ENCODE measurements around the gene ELP2.
A peak's percentile ranks its signal among the peaks of the same experiment; 100 is the strongest.
"Not testable (repeated sequence)": the region's sequence is repeated elsewhere in the genome, so short reads cannot be mapped to it uniquely, and the experiment has no call there.

ELP2 gene

DNA sequence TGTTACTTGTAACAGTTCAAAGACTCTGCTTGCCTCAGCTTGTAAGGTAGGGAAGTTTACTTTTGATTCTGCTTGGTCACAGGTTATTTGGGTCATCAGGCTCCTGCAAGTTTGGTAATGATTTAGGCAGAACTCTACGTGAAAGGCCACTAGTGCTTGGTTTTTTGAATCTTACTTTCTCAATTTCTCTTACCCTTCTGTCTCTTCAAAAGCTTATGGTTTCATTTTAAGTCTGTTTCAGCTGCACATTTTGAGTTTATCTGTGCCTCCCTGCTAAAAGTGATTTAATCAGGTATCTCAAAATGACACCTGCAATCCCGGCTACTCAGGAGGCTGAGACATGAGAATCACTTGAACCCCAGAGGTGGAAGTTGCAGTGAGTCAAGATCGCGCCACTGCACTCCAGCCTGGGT is 31.3 kb downstream of the ELP2 start:
- DNase-seq (ENCODE audit: low spot score) = no peak

DNA sequence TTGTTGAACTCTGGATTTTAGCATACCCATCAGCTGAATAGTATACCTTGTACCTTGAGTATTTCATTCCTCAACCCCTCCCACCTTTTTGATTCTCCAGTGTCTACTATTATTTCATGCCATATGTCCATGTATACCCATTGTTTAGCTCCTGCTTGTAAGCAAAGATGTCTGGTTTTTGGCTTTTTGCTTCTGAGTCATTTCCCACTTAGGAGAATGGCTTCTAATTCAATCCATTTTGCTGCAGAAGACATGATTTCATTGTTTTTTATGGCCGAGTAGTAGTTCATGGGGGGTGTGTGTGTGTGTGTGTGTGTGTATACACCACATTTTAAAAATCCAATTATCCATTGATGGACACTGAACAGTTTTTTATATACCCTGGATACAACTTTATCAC is 33.3 kb downstream of the ELP2 start:
- no peak for DNase-seq (ENCODE audit: low spot score)

DNA sequence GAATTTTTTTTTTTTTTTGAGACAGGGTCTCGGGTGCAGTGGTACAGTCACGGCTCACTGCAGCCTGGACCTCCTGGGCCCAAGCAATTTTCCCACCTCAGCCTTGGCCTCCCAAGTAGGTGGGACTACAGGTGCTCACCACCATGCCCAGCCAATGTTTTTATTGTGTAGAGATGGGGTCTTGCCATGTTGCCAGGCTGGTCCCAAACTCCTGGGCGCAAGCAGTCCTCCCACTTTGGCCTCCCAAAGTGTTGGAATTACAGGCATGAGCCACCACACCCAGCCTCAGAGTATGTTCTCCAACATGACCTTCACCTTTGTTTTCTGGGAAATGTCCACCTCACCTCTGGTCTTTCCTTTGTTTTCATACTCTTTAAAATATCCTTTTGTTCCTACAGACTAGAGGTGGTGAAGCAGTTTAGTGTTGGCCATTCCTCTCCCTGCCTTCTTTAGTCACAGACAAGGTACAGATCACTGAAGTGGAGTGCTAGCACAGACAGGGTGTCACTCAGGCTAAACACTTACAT is 38.1 kb downstream of the ELP2 start:
- no peak for DNase-seq (ENCODE audit: low spot score)

DNA sequence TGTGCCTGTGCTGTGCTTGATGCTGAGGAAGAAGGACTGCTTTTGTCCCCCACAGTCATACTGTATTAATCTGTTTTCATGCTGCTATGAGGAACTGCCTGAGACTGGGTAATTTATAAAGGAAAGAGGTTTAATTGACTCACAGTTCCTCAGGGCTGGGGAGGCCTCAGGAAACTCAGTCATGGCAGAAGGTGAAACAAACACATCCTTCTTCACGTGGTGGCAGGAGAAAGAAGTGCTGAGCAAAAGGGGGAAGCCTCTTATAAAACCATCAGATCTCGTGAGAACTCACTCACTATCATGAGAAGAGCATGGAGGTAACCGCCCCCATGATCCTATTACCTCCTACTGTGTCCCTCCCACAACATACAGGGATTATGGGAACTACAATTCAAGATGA is 38.6 kb downstream of the ELP2 start:
- DNase-seq (ENCODE audit: low spot score) = not testable (repeated sequence)

DNA sequence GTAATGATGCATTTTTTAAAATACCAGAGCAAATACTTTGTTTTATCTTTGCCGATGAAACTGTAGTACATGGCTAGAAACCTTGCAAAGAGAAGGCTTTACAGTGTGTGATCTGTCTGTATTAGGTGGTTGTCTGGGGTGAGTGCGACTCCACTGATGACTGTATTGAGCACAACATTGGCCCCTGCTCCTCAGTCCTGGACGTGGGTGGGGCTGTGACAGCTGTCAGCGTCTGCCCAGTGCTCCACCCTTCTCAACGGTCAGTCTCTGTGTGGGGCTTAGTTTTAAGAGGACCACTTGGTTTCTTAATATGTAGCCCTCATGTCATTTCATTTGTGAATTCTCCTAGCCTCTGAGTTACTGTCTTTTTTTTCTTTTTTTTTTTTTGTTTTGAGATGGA is 40.2 kb downstream of the ELP2 start:
- no peak for DNase-seq (ENCODE audit: low spot score)

DNA sequence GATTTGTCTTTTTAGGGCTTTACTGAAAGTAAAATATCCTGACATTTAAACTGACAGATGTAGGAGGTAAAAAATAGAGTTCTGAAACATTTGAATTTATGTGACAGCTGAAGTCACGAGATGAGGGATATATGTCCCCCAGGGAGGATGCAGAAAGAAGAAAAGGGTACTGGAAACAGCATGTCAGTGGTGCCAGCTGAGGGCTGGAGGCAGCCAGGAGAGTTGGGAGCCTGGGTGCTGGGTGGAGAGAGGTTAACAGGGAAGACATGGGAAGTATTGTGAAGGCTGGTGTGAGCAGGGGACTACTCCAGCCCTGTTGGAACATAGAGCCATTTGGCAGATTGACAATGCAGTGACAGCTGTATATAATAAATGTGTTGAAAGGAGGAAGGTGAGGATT is 45.8 kb downstream of the ELP2 start:
- DNase-seq (ENCODE audit: low spot score) = no peak

DNA sequence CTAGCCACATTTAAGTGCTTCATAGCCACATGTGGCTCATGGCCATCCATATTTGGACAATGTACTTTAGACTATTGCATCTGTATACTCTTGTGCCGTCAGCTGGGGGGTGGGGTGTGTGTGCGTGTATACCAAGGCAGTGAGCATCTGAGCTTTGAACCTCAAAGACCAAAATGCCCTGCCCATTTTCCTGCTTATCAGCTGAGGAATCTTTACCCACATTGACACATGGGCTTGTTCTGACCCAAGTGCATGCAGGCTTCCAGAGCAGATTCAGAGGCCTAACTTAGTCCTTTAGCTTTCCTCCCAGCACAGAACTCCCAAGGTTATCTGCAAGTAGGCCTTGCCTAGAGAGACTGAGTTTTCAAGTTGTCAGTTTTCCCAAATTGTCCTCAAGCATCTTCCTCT is 46.5 kb downstream of the ELP2 start:
- DNase-seq (ENCODE audit: low spot score) = no peak

DNA sequence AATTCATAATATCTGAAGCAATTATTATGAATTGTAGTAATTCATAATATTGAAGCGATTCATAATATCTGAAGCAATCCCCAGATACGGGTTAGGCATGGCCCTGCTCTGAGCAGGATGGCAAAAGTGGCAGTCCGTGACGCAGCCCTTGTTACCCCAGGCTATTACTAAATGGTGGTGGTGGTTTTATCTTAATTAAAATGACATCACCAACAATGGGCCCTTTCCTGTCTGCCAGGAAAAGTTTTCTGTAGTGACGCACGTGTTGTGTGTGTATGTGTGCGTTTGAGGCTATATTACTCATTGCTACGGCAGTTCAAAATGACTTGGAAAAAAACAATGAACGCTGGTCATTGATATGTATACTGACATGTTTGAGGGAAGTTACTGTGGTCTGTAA is 47.0 kb downstream of the ELP2 start:
- no peak for DNase-seq (ENCODE audit: low spot score)

DNA sequence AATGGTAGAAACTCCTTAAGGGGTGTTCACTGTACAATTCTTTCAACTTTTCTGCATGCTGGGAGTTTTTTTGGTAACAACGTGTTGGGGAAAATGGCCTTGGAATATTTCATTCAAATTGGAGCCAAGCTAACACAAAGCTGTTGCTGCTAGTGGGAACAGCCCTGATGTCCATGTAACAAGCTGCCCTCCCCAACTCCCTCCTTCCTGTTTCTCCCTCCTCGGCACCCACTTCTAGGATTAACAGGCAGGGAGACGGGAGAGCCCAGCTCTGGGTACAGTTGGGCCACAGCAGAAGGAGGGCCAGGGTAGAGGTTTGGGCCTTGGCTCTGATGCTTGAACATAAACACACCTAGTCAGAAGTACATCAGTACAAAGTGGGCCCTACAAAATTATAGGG is 48.2 kb downstream of the ELP2 start:
- no peak for DNase-seq (ENCODE audit: low spot score)

DNA sequence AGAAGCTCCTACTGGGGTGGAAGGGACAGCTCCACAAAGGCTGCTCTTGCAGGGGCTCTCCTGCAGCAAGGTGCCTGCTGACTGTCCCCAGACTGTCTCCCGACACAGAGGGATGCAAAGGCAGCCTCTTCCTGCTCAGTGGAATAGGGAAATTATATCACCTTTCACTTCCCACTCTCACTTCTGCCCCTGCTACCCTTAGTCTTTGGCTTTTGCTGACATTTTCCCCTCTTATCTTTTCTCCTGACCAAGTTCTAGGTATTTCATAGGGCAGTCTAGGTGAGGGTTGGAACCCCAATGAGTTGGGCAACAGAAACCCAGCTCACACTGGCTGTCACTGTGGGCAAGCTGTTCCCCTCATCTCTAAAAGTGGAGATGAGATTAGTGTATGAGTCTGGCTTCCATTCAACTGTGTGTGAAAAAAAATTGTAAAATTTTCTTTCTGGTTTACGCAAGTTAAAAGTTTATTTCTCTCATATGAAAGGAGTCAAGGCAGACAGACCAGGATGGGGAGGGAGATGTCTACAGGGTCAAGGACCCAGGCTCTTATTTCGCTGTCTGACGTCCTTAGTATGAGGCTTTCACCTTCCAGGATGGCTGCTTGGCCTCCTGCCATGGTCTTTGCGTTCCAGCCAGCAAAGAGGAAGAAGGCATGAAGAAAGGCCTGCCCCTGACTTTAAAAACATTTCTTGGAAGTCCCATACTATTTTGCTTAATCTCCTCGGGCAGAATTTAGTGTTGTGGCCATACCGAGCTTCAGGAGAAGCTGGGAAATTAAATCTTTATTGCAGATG is 50.1 kb downstream of the ELP2 start:
- no peak for DNase-seq (ENCODE audit: low spot score)

DNA sequence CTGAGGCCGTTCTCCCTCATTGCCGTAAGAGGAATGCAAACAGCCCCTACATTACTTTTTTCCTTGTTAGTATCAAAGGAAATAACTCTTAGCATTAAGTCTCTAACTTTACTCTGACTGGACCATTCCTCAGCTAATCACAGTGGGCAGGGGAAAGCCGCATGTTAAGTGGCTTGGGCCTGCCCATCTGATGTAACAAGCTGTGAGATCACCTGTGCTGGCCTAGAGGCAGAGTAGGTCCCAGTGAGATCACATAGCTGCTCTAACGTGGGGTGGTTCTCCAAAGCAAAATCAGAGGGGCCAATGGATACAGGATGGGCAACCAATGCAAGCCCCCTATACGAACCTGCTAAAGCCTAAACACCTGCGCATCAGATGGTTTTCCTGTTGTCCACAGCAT is 51.7 kb downstream of the ELP2 start:
- DNase-seq (ENCODE audit: low spot score) = no peak

DNA sequence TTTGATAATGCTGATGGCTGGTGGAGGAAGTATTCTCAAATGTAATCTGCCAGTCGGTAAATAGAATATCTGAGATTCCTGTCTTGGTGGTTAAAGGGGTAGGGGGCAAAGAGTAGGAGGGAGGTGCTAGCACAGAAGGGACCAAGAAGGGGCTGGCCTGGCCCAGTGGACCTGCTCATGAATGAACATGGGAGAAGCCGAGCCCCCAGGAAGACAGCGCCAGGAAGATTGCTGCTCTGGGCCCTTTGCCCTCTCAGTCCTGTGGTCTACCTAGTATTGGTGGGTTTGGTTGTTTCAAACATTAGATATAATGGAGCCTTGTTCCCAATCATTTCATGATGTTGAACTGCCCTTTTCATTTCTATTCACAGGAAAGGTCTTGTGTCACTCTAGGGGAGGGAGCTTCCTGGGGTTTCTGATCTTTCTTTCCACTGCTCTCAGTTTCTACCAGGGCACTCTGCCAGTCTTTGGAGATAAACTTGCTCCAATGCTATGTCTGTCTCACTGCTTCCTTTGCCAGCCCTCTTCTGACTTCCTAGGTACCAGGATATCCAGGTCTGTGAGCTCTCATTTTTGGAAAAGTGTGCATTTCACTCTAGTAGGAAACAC is 52.3 kb downstream of the ELP2 start:
- DNase-seq (ENCODE audit: low spot score) = no peak

DNA sequence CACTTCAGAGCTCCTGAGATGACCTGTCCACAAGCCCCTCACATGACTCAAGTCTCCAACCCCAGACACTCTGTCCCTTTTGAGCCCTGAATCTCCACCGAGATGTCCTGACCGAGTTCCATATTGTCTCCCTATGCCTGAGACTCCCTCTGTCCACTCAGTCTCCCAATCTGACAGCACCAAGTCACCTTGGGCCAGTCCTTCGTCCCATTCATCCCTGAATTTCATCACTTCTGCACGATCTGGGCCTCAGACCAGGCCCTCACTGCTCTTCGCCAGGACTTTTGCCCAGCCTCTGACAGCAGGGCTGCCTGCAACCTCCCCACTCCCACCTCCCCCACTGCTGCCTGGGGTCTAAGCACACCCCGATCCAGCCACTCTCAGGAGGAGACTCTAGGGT is 53.3 kb downstream of the ELP2 start:
- DNase-seq (ENCODE audit: low spot score) = no peak

DNA sequence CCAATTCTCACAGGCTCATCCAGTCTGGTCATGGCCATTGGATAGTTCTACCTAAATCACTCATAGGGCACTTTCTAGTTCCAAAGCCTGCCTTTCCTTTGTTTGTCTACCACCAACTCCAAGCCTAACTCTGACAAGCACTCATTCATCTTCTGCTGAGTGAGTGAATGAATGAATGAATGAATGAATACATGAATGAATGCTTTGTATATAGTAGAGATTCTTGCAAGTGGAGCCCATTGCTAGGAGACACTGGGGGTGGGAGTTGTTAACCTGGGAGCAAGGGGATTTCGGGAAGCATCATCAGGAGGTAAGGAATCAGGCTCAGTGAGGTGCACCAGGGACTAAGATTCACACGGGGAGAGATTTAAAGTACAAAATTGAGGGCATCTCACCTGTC is 54.3 kb downstream of the ELP2 start:
- no peak for DNase-seq (ENCODE audit: low spot score)

DNA sequence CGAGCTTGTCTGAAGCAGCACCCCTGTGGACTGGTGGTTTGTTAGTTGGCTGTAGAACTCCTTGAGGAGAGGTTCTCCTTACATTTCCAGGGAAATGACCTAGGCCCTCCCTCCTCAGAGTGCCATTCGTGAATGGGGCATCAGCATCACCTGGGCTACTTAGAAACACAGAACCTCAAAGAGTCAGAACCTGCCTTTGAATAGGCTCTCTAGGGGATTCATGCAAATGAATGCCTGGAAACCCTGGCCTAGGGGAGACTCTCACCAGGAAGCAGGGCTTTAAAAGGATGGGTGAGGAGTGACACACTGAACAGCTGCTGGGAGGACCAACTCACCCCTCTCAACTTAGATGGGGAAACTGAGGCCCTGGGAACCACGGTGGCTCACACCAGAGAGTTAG is 55.5 kb downstream of the ELP2 start:
- DNase-seq (ENCODE audit: low spot score) = no peak

DNA sequence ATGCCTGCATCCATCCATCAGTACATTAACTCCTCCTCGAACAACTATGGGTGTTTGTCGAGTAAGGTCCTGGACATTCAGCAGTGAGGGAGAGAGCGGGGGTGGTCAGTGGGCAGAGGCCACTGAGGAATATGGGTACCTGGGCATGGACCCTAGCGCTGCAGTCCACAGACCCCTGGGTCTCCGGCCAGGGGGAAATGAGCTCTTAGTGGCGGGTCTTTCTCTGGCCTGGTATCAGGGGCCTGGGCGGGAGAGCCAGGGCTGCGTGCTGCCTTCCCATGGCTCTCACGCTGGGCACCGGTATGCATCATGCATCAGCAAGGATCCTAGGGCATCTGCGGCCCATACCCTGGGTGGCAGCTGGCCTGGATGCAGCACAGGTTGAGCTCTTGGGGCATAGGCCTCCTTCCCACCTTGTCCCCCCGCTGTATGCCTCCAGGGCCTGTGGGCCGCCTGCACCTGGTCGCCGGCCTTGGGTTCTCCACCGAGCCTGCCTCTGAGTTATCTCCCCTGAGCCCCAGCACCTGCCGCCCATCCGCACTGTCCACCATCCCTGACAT is 56.3 kb downstream of the ELP2 start:
- DNase-seq (ENCODE audit: low spot score) = no peak

DNA sequence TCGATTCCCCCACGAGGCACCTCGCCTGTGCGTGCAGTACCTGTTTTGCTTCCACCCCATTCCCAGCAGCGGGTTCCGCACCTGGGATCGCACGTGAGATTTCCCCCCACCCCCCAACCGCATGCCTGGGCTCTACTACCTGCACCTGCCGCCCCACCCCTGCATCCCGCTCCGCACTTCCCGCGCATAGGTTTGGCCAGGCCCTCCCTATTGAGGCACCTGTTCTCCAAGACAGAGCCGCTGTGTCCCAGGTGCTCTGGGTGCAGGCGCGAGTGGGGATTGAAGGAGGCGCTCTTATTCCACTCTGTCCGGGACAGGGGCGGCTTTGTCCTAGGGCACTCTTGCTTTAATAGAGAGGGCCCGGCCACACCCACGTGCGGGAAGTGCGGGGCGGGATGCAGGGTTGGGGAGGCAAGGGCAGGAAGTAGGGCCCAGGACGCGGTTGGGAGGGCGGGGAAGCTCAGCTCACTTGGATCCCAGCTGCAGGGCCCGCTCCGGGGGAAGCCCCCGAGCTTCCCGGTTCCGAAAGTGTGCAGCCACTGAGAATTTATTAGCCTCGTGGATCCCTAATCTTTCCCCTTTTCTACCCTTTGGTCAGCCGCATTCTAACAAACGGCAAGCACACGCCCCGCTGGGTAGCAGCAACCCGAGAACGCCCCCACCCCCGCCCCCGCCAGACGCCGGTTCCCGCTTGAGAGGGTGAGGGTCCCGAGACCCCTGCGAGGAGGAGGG is 56.9 kb downstream of the ELP2 start:
- DNase-seq (ENCODE audit: low spot score) = no peak

DNA sequence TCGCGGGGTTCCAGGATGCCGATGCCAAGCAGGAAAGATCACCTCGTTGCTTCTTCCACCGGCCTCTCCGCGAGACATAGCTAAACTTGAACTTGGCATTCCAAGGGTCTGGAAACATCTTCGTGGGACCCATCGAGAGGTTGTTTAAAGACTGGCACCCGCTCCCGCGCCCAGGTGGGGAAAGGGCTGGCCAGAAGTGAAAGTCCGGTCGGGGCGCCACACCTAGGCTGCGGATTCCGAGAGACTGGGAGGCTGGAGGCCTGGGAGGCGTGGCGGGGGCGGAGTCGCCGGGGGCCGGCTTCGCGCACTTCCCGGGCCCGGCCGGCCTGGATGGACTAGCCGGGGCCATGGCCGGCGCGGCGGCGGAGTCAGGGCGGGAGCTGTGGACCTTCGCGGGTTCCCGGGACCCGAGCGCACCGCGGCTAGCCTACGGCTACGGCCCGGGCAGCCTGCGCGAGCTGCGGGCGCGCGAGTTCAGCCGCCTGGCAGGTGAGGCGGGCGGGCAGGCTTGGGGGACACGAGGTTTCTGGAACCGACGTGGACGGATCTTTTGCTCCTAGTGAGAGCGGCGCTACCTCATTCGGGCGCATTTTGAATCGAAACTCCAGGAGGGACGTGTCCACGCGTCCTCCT is 57.6 kb downstream of the ELP2 start, which contains the start of gene MOCOS:
MOCOS (plus strand) TSS at position 305 of the 633 bp plus-strand sequence; CDS start at position 348, 43 bp downstream.
- DNase-seq (ENCODE audit: low spot score) = peak; percentile 83

DNA sequence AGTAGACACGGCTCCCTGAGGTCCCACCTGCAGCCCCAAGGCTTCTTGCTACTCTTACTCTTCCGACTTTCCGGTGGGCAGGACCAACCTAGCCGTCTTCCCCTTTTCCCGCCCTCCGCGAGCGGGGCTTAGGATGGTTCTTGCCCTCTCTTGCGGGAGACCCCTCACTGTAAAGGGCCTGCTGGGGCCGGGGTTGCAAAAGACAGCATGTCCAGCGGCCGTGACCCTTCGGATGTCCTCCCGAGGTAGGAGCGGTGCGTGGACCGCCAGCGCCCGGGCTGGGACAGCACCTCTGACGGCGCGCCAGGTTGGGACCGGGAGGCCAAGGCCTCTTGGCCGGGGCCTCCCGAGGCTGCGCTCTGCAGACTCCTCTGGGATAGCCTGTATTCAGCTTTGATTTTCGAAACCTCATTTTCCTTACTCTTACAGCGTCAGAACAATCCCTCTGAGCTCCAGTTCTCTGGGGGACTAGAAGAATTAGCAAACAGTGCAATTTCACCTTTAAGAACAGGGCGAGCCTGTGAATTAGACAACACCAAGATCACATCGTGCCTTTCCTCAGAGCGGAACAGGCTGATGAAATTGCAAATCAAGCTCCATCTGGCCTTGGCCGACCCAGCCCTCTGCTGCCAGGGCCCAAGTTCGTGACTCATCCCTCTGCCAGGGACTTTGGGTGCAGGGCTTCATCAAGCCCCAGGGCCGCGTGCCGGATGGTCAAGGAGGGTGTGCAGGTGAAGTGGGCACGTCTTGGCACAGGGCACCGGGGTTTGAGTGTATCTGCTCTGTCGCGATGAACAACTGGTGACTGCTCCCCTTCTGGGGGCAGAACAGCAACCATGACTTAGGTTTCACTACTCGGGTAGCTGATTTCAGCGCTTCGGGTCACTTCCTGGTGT is 58.4 kb downstream of the ELP2 start:
- DNase-seq (ENCODE audit: low spot score) = no peak

DNA sequence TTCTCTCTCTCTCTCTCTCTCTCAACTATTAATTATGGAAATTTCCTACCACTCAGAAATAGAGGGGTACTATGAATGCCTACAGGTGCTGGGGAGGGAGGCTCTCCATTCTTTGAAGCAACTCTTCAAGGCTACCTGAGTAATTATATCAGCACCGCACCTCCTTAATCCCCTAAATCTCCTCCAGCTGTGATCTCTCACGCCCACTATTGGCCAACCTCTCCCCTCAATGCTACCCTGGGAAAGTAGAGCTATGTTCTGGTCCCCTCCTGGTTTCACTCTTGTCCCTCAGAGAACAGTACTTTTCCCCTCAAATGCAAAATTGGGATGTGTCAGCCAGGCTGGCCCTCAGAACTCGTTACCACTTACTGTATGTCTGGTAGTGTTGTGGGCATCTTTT is 59.2 kb downstream of the ELP2 start:
- no peak for DNase-seq (ENCODE audit: low spot score)

DNA sequence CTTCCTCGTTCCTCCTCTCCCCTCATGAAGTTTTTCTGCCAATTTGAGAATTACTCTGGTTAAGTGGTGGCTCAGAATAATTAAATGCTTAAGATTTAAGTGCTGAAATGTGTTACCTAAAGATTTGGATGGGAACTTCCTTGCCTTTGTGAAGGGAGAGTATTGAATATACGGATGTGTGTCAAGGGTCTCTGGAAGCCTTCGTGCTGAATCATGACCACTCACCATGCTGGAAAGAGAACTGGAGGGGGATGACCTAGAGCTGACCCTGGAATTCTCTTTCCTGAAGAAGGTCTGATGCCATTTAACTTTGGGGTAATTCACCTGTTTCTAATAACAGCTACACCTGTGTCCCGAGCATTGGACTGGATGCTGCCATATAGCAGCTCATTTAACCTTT is 59.8 kb downstream of the ELP2 start:
- DNase-seq (ENCODE audit: low spot score) = no peak
